HG03558 (cell line): Measurements from ENCODE around the gene ADD3.

Experiments
- ATAC-seq: cut with Tn5 transposase; IDR thresholded peaks from one replicate; pipeline ENCODE4 v1.9.1; 2021; ENCODE audit warnings: moderate number of reproducible peaks; ENCODE audit not compliant: unreplicated experiment; ENCODE audit errors: extremely low read depth

The ADD3 gene

GRCh38 chr10:110138197-110138812, 130.5 kb downstream of the ADD3 start:
- ATAC-seq: no peak

DNA sequence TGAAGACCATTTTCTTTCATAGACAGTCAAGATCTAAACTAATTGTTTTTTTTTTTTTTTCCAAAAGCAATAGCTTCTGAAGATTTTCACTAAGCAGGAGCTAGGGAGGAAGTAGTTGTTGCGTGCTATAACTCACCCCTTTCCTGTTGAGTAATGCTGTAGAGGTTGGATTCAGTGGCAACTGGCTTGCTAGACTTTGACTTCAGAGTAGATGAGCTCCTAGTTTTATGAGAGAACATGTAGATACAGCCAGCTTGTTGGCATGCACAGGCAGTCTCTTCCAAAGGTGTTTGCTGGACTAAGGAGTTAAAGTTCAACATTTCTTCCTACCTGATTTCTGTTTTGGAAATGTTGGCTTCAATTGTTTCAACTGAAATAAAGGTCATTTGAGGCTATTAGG, 133.4 kb downstream of the ADD3 start:
- no peak for ATAC-seq

DNA sequence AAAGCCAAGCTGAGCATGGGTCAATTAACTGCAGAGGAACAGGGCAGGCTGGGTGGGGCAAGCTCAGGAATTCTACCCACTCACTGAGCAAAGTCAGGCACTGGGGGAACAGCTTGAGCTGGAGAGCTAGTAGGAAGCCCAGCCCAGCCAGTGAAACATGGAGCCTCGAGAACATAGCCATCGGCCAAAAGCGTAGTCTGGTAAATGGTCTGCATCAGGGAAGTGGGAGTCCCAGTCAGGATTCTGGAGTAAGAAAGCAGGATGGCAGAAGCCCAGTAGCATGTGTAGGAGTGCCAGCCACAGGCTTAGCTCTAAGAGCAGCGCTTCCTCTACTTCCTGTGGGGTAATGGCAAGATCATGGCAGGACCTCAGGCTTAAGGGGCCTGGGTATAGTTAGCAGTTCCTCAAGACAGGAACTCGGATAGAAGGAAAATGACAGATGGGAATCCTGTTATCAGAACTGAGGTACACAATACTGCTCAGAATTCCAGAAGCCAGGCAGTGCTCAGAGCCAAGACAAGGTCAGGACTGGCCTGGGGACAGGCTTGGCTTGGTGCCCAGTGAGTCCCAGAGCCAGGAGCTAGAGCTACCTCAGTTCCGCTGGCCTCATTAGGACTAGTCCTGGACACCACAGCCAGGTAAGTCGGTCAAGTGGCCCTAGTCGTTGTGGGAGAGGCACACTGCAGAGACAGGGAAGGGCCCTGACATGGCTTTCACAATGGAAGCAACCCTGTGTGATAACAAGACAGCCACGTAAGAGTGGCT, 134.3 kb downstream of the ADD3 start:
- no peak for ATAC-seq

GRCh38 chr10:110142965-110143364, 135.2 kb downstream of the ADD3 start:
- ATAC-seq: no peak

DNA sequence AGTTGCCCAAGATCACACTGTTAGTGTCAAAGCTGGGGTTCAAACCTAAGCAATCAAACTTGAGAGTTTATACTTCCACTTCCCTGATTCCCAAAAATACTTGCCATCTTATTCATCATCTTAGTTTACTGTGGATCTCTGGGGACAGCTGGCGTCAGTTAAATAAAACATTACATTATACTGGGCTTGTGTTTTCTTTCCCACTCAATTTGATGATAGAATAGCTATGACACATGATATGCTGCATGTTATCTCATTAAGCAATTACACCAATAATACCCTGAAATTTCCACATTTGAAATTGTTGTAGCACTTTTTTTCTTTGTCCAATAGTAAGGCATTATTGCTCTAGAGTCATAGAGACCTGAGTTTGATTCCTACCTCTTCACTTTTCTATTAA, 136.7 kb downstream of the ADD3 start:
- ATAC-seq: no peak

DNA sequence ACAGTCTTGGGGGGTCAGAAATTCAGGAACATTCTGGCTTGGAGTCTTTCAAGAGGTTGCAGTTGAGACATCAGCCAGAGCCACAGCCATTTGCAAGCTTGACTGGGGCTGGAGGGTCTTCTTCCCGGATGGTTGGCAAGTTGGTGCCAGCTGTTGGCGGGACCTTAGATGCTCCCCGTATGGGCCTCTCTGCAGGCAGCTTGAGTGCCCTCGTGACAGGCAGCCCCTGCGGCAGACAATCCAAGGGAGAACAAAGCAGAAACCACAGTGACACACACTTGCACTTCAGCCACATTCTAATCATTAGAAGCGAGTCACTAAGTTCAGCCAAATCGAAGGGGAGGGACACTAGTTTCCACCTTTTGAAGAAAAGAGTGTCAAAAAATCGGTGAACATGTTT, 140.2 kb downstream of the ADD3 start:
- no peak for ATAC-seq

- ATAC-seq: no peak
These were observed 141.5 kb downstream of the ADD3 start for GRCh38 chr10:110149259-110149658.

DNA sequence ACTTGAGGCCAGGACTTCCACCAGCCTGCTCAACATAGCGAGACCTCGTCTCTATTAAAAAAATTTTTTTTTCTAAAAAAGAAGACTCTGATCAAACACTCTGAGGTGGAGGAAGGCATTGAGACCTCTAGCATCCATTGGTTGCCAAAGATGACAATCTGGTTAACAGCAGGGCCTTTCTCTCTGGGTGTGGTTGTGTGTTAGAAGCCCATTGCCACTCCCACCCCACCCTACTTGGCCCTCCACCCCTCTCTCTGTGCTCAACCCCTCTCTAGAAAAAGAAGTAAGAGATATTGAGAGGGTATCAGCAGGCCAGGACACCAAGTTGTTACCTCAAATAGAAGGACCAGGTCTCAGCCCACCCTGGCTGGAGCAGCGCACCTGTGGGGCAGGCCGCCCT, 142.3 kb downstream of the ADD3 start:
- no peak for ATAC-seq

DNA sequence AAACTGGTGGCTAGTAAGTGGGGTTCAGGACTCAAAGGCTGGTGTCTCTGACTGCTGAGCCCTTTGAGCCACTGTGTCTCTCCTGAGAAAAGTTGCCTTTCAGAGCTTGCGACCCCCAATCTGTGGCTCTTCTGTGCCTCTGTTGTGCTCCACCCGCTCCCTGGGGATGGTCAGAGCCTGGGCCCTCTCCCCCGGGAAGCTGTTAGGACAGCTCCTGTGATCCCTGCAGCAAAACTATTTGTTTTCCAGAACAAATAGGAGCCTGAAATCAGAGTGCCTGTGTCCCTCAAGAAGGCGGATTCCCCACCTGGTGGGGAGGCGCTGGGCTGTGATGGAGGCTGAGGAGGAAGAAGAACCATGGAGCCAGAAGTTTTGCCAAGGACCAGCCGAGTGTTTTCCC, 143.2 kb downstream of the ADD3 start:
- no peak for ATAC-seq

- no peak for ATAC-seq
These were observed 143.7 kb downstream of the ADD3 start for GRCh38 chr10:110151467-110151866.

DNA sequence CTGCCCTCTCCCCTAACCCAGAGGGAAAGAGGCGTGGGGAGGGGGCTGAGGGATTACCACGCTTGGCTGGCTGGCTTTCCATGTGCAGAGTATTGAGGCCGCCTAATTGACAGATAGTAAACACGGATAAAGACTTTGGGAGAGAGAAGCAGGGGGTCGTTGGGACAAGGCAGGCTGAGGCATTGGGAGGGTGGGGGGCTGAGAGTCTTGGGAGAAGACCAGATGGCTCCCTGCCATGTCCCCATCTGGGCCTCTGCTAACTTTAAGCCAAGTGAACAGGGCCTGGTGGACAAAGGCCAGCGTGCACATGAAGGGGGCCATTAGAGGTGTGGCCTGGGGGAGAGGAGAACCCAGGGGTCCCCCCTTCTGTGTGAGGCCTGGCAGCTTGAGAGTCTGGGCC, 144.2 kb downstream of the ADD3 start:
- ATAC-seq: no peak

GRCh38 chr10:110153396-110153795, 145.6 kb downstream of the ADD3 start:
- no peak for ATAC-seq

- ATAC-seq: no peak
These were observed 148.3 kb downstream of the ADD3 start for GRCh38 chr10:110156046-110156445.

- no peak for ATAC-seq
These were observed 150.5 kb downstream of the ADD3 start for GRCh38 chr10:110158051-110159005.

DNA sequence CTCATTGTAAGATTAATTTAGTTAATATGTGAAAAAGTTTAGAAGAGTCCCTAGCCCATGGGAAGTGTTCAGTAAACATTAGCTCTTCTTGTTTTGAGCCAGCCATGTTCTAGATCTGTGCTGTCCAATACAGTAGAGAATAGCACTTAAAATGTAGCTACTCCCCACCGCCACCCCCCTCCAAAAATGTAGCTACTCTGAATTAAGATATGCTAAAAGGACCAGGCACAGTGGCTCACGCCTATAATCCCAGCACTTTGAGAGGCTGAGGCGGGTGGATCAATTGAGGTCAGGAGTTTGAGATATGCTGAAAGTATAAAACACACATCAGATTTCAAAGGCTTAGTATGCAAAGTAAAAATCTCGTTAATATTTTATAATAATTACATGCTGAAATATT, 152.3 kb downstream of the ADD3 start:
- ATAC-seq: no peak

- no peak for ATAC-seq
These were observed 152.7 kb downstream of the ADD3 start for GRCh38 chr10:110160522-110160921.

GRCh38 chr10:110162741-110163145, 155.0 kb downstream of the ADD3 start:
- no peak for ATAC-seq

DNA sequence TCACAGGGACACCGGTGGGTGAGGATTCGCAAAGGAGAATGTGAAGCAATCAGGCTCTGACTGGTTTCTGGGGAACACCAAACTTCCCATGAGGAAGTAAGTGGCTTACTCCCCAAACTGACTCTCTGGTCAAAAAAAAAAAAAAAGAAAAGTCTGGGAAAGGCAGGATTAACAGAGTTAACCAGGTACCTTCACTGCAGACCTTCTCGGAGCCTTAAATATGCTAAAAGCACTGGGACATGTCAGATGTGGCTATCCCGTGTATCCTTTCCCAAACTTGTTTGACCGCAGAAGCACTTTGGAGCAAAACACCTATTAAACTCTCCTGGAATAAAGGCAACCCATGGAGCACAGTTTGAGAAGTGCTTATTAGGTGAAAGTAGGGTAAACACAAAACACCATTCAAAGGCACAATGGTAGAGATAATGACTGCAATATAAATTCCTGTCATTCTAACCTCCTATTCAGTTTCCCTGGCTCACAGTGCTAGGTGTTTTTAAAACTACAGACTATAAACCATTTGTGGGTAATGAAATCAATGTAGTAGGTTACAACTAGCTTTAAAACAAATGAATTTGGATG, 155.5 kb downstream of the ADD3 start:
- ATAC-seq: no peak

DNA sequence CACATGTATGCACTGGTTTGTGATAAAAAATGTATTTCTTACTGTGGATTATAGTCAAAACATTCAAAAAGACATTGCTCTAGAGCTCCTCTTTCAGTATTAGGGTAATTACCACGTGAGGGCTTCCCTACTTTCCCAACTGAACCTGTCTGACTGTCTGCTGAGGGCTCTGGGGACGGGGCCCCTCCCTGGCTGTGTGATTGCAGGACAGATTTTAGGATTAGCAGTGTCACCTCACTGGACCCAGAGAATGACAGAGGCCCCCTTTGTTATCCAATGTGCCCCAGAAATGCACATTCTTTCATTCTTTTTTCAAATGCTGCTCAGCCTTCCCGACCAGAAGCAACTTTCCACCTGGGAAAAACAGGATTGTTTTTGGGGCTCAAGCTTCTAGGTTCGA, 156.1 kb downstream of the ADD3 start:
- no peak for ATAC-seq

GRCh38 chr10:110165239-110165638, 157.5 kb downstream of the ADD3 start:
- no peak for ATAC-seq

GRCh38 chr10:110167149-110167548, 159.4 kb downstream of the ADD3 start:
- no peak for ATAC-seq
